ENCODE data around the gene PRKCH. TPM values are rescaled to one million over a fixed set of nuclear protein-coding genes. Genes with fewer than 3 reads are reported as not detected.

The PRKCH gene
- total and polyA plus RNA-seq, 2 of the 13 experiments (the other 11 are each of a cell fraction or from before 2014, with no cell fraction given) = 0.48 to 1.3 TPM

GRCh38 chr14:61466249-61466904, 145.0 kb downstream of the PRKCH start (continued):
- TF ChIP-seq, protein P1, sequence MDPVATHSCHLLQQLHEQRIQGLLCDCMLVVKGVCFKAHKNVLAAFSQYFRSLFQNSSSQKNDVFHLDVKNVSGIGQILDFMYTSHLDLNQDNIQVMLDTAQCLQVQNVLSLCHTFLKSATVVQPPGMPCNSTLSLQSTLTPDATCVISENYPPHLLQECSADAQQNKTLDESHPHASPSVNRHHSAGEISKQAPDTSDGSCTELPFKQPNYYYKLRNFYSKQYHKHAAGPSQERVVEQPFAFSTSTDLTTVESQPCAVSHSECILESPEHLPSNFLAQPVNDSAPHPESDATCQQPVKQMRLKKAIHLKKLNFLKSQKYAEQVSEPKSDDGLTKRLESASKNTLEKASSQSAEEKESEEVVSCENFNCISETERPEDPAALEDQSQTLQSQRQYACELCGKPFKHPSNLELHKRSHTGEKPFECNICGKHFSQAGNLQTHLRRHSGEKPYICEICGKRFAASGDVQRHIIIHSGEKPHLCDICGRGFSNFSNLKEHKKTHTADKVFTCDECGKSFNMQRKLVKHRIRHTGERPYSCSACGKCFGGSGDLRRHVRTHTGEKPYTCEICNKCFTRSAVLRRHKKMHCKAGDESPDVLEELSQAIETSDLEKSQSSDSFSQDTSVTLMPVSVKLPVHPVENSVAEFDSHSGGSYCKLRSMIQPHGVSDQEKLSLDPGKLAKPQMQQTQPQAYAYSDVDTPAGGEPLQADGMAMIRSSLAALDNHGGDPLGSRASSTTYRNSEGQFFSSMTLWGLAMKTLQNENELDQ (CRISPR knock-in tag; IDR thresholded peaks at IDR 0.05; ENCODE audit: borderline replicate concordance) = no peak
- TF ChIP-seq, protein P2, sequence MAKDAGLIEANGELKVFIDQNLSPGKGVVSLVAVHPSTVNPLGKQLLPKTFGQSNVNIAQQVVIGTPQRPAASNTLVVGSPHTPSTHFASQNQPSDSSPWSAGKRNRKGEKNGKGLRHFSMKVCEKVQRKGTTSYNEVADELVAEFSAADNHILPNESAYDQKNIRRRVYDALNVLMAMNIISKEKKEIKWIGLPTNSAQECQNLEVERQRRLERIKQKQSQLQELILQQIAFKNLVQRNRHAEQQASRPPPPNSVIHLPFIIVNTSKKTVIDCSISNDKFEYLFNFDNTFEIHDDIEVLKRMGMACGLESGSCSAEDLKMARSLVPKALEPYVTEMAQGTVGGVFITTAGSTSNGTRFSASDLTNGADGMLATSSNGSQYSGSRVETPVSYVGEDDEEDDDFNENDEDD (CRISPR knock-in tag; IDR thresholded peaks at IDR 0.05; ENCODE audit: borderline replicate concordance) = no peak
- TF ChIP-seq THAP8 (CRISPR knock-in tag; IDR thresholded peaks at IDR 0.05; ENCODE audit: borderline replicate concordance) = no peak
- no peak for TF ChIP-seq HNF1A (IDR thresholded peaks at IDR 0.05; ENCODE audit: low read depth)
- no peak for TF ChIP-seq HNF1A (CRISPR knock-in tag; IDR thresholded peaks at IDR 0.05; ENCODE audit: borderline replicate concordance)
- no peak for TF ChIP-seq ELF3 (CRISPR knock-in tag; IDR thresholded peaks at IDR 0.05)
- TF ChIP-seq CEBPB (IDR thresholded peaks at IDR 0.05; ENCODE audit: borderline replicate concordance, low read depth, low read length) = peak; percentile 21; the same call in 1 of the 2 replicates
- TF ChIP-seq SRF (IDR thresholded peaks at IDR 0.05; ENCODE audit: low read depth, low read length) = no peak
- TF ChIP-seq FOSL2 (CRISPR knock-in tag; IDR thresholded peaks at IDR 0.05) = peak; percentile 83
- no peak for TF ChIP-seq ZNF580 (CRISPR knock-in tag; IDR thresholded peaks at IDR 0.05; ENCODE audit: borderline replicate concordance, low read depth)
- no peak for TF ChIP-seq ZNF264 (CRISPR knock-in tag; IDR thresholded peaks at IDR 0.05)
- no peak for TF ChIP-seq HNF4A (CRISPR knock-in tag; IDR thresholded peaks at IDR 0.05)
- no peak for TF ChIP-seq SALL1 (CRISPR knock-in tag; IDR thresholded peaks at IDR 0.05)
- no peak for TF ChIP-seq HCFC1 (IDR thresholded peaks at IDR 0.05; ENCODE audit: low read depth, low read length)
- no peak for TF ChIP-seq RFX5 (IDR thresholded peaks at IDR 0.05; ENCODE audit: low read depth, low read length)
- TF ChIP-seq ZNF333 (CRISPR knock-in tag; IDR thresholded peaks at IDR 0.05; ENCODE audit: borderline replicate concordance) = no peak
- TF ChIP-seq ZNF382 (CRISPR knock-in tag; IDR thresholded peaks at IDR 0.05; ENCODE audit: borderline replicate concordance) = no peak
- TF ChIP-seq SOX5 (CRISPR knock-in tag; IDR thresholded peaks at IDR 0.05; ENCODE audit: borderline replicate concordance) = 0 out of 2 replicates have a peak, but pooled peaks have one; percentile 44
- TF ChIP-seq, protein P3, sequence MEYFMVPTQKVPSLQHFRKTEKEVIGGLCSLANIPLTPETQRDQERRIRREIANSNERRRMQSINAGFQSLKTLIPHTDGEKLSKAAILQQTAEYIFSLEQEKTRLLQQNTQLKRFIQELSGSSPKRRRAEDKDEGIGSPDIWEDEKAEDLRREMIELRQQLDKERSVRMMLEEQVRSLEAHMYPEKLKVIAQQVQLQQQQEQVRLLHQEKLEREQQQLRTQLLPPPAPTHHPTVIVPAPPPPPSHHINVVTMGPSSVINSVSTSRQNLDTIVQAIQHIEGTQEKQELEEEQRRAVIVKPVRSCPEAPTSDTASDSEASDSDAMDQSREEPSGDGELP (IDR thresholded peaks at IDR 0.05; ENCODE audit: borderline replicate concordance, low read depth) = peak; percentile 22; the same call in 1 of the 2 replicates
- no peak for TF ChIP-seq ZBTB7B (CRISPR knock-in tag; IDR thresholded peaks at IDR 0.05)
- TF ChIP-seq ZMAT3 (CRISPR knock-in tag; conservative IDR thresholded peaks at IDR 0.05) = no peak
